Parathyroid adenoma (tissue), 2 donors: ENCODE data around the gene KRT14.
A peak's percentile ranks its signal among the peaks of the same experiment; 100 is the strongest.

ENCODE experiments used
- H2AFZ ChIP-seq: fragments of 300-600 bp; sonication (generic); one replicate; pipeline ENCODE4 v1.7.0; 2017; ENCODE audit warnings: antibody characterized with exemption, mild to moderate bottlenecking
- H3K27ac ChIP-seq: fragments of 300-600 bp; sonication (generic); one replicate; pipeline ENCODE4 v1.7.0; 2017
- H3K27me3 ChIP-seq: fragments of 300-600 bp; sonication (generic); one replicate; pipeline ENCODE4 v1.7.0; 2017; ENCODE audit warnings: low read length; ENCODE audit not compliant: control insufficient read depth, insufficient read depth
- H3K36me3 ChIP-seq: fragments of 300-600 bp; sonication (generic); one replicate; pipeline ENCODE4 v1.7.0; 2017; ENCODE audit warnings: low read length; ENCODE audit not compliant: control insufficient read depth, insufficient read depth
- H3K4me1 ChIP-seq: fragments of 300-600 bp; sonication (generic); one replicate; pipeline ENCODE4 v1.7.0; 2017; ENCODE audit warnings: control low read depth
- H3K4me2 ChIP-seq: fragments of 300-600 bp; sonication (generic); one replicate; pipeline ENCODE4 v1.7.0; 2017; ENCODE audit warnings: low read length
- H3K4me3 ChIP-seq: fragments of 300-600 bp; sonication (generic); one replicate; pipeline ENCODE4 v1.7.0; 2017; ENCODE audit warnings: low read depth, low read length
- H3K79me2 ChIP-seq: fragments of 300-600 bp; sonication (generic); one replicate; pipeline ENCODE4 v1.7.0; 2017; ENCODE audit warnings: control low read depth
- H3K9ac ChIP-seq: fragments of 300-600 bp; sonication (generic); one replicate; pipeline ENCODE4 v1.7.0; 2017; ENCODE audit warnings: mild to moderate bottlenecking
- H3K9me3 ChIP-seq: fragments of 300-600 bp; sonication (generic); one replicate; pipeline ENCODE4 v1.7.0; 2017; ENCODE audit warnings: low read length; ENCODE audit not compliant: control insufficient read depth
- TF ChIP-seq, protein P1 (sequence below): fragments of 300-600 bp; sonication (generic); IDR thresholded peaks from one replicate; pipeline ENCODE4 v1.7.0; 2017; ENCODE audit warnings: antibody characterized with exemption, mild to moderate bottlenecking
- donor health status: primary hyperparathyroidism.

KRT14 gene

DNA sequence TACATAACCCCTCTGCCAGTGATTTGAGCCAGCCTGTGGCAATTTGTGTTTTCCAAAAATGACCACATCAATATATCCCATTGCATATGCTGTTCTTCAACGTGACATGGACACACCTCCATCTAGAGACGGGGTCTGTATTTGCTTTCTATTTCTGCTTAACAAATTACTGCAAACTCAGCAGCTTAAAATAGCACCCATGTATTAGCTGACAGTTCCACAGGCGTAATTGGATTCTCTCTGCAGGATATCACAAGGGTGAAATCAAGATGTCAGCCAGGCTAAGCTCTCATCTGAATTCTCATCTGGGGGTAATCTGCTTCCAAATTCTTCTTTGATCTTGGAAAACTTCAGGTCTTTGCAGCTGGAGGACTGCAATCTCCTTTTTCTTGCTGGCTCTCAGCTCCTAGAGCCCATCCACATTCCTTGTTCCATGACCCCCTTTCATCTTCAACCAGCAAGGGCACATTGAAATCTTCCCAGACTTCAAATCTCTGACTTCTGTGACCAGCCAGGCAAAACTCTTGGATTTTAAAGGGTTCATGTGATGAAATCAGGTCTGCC is 23.0 kb downstream of the KRT14 start:
- H3K4me3 ChIP-seq: no peak overlapping the region
- H3K4me1 ChIP-seq: peaks cover 6% of the 10 kb centered on the region
- H2AFZ ChIP-seq: peak overlapping the region; percentile 66
- no peaks in the 10 kb centered on the region for H3K36me3 ChIP-seq
- no peaks in the 10 kb centered on the region for H3K79me2 ChIP-seq
- no peak overlapping the region for H3K9ac ChIP-seq
- no peak overlapping the region for H3K27ac ChIP-seq
- H3K27me3 ChIP-seq: no peaks in the 10 kb centered on the region
- no peak overlapping the region for H3K4me2 ChIP-seq
- TF ChIP-seq, protein P1, sequence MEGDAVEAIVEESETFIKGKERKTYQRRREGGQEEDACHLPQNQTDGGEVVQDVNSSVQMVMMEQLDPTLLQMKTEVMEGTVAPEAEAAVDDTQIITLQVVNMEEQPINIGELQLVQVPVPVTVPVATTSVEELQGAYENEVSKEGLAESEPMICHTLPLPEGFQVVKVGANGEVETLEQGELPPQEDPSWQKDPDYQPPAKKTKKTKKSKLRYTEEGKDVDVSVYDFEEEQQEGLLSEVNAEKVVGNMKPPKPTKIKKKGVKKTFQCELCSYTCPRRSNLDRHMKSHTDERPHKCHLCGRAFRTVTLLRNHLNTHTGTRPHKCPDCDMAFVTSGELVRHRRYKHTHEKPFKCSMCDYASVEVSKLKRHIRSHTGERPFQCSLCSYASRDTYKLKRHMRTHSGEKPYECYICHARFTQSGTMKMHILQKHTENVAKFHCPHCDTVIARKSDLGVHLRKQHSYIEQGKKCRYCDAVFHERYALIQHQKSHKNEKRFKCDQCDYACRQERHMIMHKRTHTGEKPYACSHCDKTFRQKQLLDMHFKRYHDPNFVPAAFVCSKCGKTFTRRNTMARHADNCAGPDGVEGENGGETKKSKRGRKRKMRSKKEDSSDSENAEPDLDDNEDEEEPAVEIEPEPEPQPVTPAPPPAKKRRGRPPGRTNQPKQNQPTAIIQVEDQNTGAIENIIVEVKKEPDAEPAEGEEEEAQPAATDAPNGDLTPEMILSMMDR: no peak
- no peaks in the 10 kb centered on the region for H3K9me3 ChIP-seq

DNA sequence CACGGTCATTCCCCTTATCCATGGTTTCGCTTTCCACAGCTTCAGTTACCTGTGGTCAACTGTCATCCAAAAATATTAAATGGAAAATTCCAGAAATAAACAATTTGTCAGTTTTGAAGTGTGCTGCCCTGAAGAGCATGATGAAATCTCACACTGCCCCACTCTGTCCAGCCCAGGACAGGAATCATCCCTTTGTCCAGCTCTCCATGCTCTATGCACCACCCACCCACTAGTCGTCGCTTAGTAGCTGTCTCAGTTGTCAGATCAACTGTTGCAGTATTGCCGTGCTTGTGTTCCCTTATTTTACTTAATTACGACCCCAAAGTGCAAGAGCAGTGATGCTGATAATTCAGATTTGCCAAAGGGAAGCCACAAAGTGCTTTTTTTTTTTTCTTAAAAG is 25.1 kb downstream of the KRT14 start:
- Histone ChIP-seq H3K36me3 (no peaks in the 10 kb centered on the region), H3K4me3 (no peak overlapping the region), H3K79me2 (no peaks in the 10 kb centered on the region), H3K27ac (no peak overlapping the region), H3K4me2 (no peak overlapping the region), H3K4me1 (peaks cover 6% of the 10 kb centered on the region), H2AFZ (no peak overlapping the region), H3K27me3 (no peaks in the 10 kb centered on the region), H3K9ac (no peak overlapping the region), H3K9me3 (no peaks in the 10 kb centered on the region)
- TF ChIP-seq, protein P1: no peak

DNA sequence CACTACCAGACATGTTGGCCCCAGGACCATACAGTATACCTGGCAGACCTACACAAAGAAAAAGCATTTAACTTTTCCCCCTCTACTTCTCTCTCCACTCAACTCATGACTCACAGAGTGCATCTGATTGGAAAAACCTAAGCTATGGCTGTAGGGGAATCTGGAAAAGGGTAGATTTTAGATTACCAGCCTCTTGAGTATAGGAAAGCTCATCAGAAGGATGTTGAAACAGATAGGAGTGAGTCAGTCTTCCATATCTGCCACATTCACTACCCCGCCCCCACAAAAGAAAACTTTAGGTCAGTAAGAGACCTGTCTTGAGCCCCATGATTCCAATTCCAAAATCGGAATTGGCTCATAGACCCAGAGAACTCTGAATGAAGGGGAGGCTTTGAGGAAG is 27.1 kb downstream of the KRT14 start:
- Histone ChIP-seq H3K4me1 (peaks cover 6% of the 10 kb centered on the region), H2AFZ (no peak overlapping the region), H3K4me3 (no peak overlapping the region), H3K27me3 (no peaks in the 10 kb centered on the region), H3K79me2 (no peaks in the 10 kb centered on the region), H3K9ac (no peak overlapping the region), H3K4me2 (no peak overlapping the region), H3K27ac (no peak overlapping the region), H3K36me3 (no peaks in the 10 kb centered on the region), H3K9me3 (no peaks in the 10 kb centered on the region)
- TF ChIP-seq, protein P1: no peak

DNA sequence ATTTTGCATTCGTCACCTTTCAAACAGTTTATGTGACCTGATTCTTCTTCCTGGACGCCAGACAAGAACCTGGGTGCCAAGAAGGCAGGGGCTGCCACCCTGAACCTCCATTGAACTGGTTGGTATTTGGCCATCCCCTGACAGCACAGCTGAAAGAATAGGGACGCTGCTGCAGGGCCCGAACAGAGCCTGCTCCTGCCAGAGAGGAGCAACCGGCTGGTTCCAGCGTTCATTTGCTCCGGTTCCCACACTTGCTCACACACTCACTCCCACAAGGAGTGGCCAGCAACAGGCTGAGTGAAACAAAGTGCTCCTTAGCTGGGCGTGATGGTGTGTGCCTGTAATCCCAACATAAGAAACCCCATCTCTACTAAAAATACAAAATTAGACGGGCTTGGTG is 29.8 kb downstream of the KRT14 start:
- Histone ChIP-seq H3K9ac (no peak overlapping the region), H3K4me2 (no peak overlapping the region), H2AFZ (no peak overlapping the region), H3K9me3 (no peaks in the 10 kb centered on the region), H3K79me2 (no peaks in the 10 kb centered on the region), H3K36me3 (no peaks in the 10 kb centered on the region), H3K4me3 (no peak overlapping the region), H3K27me3 (no peaks in the 10 kb centered on the region), H3K4me1 (no peaks in the 10 kb centered on the region), H3K27ac (no peak overlapping the region)
- TF ChIP-seq, protein P1: no peak

DNA sequence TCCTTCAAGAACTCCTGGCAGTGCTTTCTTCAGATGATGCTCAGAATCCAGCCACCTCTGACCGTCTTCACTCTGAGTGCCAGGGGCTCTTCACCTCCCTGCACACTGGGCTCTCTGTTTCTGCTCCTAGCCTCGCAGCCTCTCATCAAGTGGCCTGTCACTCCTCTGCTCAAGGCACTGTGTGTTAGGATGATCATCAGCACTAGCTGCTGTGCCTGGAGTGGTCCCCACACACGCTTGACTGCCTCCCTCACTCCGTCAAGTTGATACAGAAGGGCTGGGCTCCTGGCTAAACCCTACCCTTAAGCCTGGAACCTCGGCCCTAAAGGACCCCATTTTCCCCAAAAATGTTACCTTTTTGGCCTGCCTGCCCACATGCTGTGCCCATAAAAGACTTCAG is 30.4 kb downstream of the KRT14 start:
- no peaks in the 10 kb centered on the region for H3K9me3 ChIP-seq
- no peak overlapping the region for H2AFZ ChIP-seq
- no peaks in the 10 kb centered on the region for H3K36me3 ChIP-seq

More for the DNA sequence above, 30.4 kb downstream of the KRT14 start:
- no peaks in the 10 kb centered on the region for H3K4me1 ChIP-seq
- TF ChIP-seq, protein P1: no peak
- no peak overlapping the region for H3K4me2 ChIP-seq
- no peak overlapping the region for H3K4me3 ChIP-seq
- H3K79me2 ChIP-seq: no peaks in the 10 kb centered on the region
- no peak overlapping the region for H3K9ac ChIP-seq
- no peaks in the 10 kb centered on the region for H3K27me3 ChIP-seq
- H3K27ac ChIP-seq: no peak overlapping the region
